Measurements from ENCODE around the gene GPC3. TPM values are rescaled to one million over a fixed set of nuclear protein-coding genes. Genes with fewer than 3 reads are reported as not detected.

GPC3 gene
- total RNA-seq, 4 donors from 2014 or later, result 0.82 to 4.9 (median 1.8) TPM

- in situ Hi-C loops (cut with MboI; ENCODE audit: low pct_ligation_motif_present in 1 of 4, low pct_unique_long_range_greater_than_20kb in 1 of 4, low sequenced_read_pairs in 3 of 4), result no loop called here
- 39% methylated on average over 4 of the region's 4 CpGs; no CpG with 5 or more reads in 1 of the 2 donors for WGBS, 2 donors (ENCODE audit: low coverage in 1 of 2)
- H3K27ac ChIP-seq, result no peak overlapping the region
- H3K27me3 ChIP-seq, result no peaks in the 10 kb centered on the region
- TF ChIP-seq EP300 (IDR thresholded peaks at IDR 0.05; ENCODE audit: low read depth) (no peak), POLR2A (IDR thresholded peaks at IDR 0.05) (no peak), CTCF (IDR thresholded peaks at IDR 0.05) (no peak), POLR2AphosphoS5 (IDR thresholded peaks at IDR 0.05) (no peak)
- no peaks in the 10 kb centered on the region for H3K36me3 ChIP-seq
- H3K4me1 ChIP-seq, result no peaks in the 10 kb centered on the region
- no peak overlapping the region for H3K4me3 ChIP-seq
- intact Hi-C loops (cut with DNase I; ENCODE audit: low total_unique reads), result no loop called here
- DNase-seq, result no peak
- H3K9me3 ChIP-seq, result no peaks in the 10 kb centered on the region
These were observed 434.5 kb downstream of the GPC3 start for GRCh38 chrX:133550665-133551485.

GRCh38 chrX:133549295-133549933 lies 436.0 kb downstream of the GPC3 start:
- no peak for DNase-seq
- Histone ChIP-seq H3K27me3 (no peaks in the 10 kb centered on the region), H3K9me3 (no peaks in the 10 kb centered on the region), H3K27ac (no peak overlapping the region), H3K4me3 (no peak overlapping the region), H3K36me3 (no peaks in the 10 kb centered on the region), H3K4me1 (no peaks in the 10 kb centered on the region)
- in situ Hi-C loops (cut with MboI; ENCODE audit: low pct_ligation_motif_present in 1 of 4, low pct_unique_long_range_greater_than_20kb in 1 of 4, low sequenced_read_pairs in 3 of 4) (no loop called here), intact Hi-C loops (cut with DNase I; ENCODE audit: low total_unique reads) (no loop called here)
- TF ChIP-seq CTCF (IDR thresholded peaks at IDR 0.05) (no peak), POLR2AphosphoS5 (IDR thresholded peaks at IDR 0.05) (no peak), POLR2A (IDR thresholded peaks at IDR 0.05) (no peak), EP300 (IDR thresholded peaks at IDR 0.05; ENCODE audit: low read depth) (no peak)

- Histone ChIP-seq H3K4me3 (no peak overlapping the region), H3K36me3 (no peaks in the 10 kb centered on the region), H3K9me3 (no peaks in the 10 kb centered on the region), H3K4me1 (no peaks in the 10 kb centered on the region), H3K27ac (no peak overlapping the region), H3K27me3 (no peaks in the 10 kb centered on the region)
- TF ChIP-seq EP300 (IDR thresholded peaks at IDR 0.05; ENCODE audit: low read depth) (no peak), POLR2A (IDR thresholded peaks at IDR 0.05) (no peak), CTCF (IDR thresholded peaks at IDR 0.05) (no peak), POLR2AphosphoS5 (IDR thresholded peaks at IDR 0.05) (no peak)
- in situ Hi-C loops (cut with MboI; ENCODE audit: low pct_ligation_motif_present in 1 of 4, low pct_unique_long_range_greater_than_20kb in 1 of 4, low sequenced_read_pairs in 3 of 4), result no loop called here
- DNase-seq, result no peak
- intact Hi-C loops (cut with DNase I; ENCODE audit: low total_unique reads), result no loop called here
These were observed 439.0 kb downstream of the GPC3 start for GRCh38 chrX:133546441-133546840.

GRCh38 chrX:133544778-133545177 lies 440.6 kb downstream of the GPC3 start:
- no peak for DNase-seq
- no peak overlapping the region for H3K4me3 ChIP-seq
- H3K27ac ChIP-seq, result no peak overlapping the region
- intact Hi-C loops (cut with DNase I; ENCODE audit: low total_unique reads), result no loop called here
- no peaks in the 10 kb centered on the region for H3K36me3 ChIP-seq
- no peaks in the 10 kb centered on the region for H3K27me3 ChIP-seq
- 87% methylated on average over 3 of the region's 3 CpGs; no CpG with 5 or more reads in 1 of the 2 donors for WGBS, 2 donors (ENCODE audit: low coverage in 1 of 2)
- H3K4me1 ChIP-seq, result no peaks in the 10 kb centered on the region
- no peak for TF ChIP-seq EP300 (IDR thresholded peaks at IDR 0.05; ENCODE audit: low read depth)
- H3K9me3 ChIP-seq, result no peaks in the 10 kb centered on the region
- in situ Hi-C loops (cut with MboI; ENCODE audit: low pct_ligation_motif_present in 1 of 4, low pct_unique_long_range_greater_than_20kb in 1 of 4, low sequenced_read_pairs in 3 of 4), result no loop called here
